HUES48 (cell line): ENCODE data around the gene CEBPZOS.
A peak's percentile ranks its signal among the peaks of the same experiment; 100 is the strongest.

Experiments
- H3K27ac ChIP-seq: one replicate; pipeline ENCODE4 v1.7.0; 2013; ENCODE audit warnings: low read depth, low read length, inconsistent platforms
- H3K27me3 ChIP-seq: 2 replicates; pipeline ENCODE4 v1.6.1; 2013; ENCODE audit warnings: mild to moderate bottlenecking, low read length; ENCODE audit not compliant: control insufficient read depth, insufficient read depth
- H3K36me3 ChIP-seq: 2 replicates; pipeline ENCODE4 v1.6.1; 2013; ENCODE audit warnings: low read length; ENCODE audit not compliant: control insufficient read depth, insufficient read depth
- H3K4me1 ChIP-seq: 2 replicates; pipeline ENCODE4 v1.6.1; 2013; ENCODE audit warnings: mild to moderate bottlenecking, low read length; ENCODE audit not compliant: control insufficient read depth, insufficient read depth
- H3K4me3 ChIP-seq: 2 replicates; pipeline ENCODE4 v1.5.1; 2013; ENCODE audit warnings: mild to moderate bottlenecking, low read depth, low read length
- H3K9ac ChIP-seq: 2 replicates; pipeline ENCODE4 v1.6.1; 2013; ENCODE audit warnings: mild to moderate bottlenecking, low read depth, low read length, moderate library complexity
- H3K9me3 ChIP-seq: 2 replicates; pipeline ENCODE4 v1.6.1; 2013; ENCODE audit warnings: low read length; ENCODE audit not compliant: control insufficient read depth, insufficient read depth

Gene CEBPZOS

GRCh38 chr2:37232131-37232933, 36.0 kb downstream of the CEBPZOS start:
- Histone ChIP-seq H3K9me3 (no peaks in the 10 kb centered on the region), H3K27me3 (no peaks in the 10 kb centered on the region), H3K36me3 (peaks cover 63% of the 10 kb centered on the region), H3K4me1 (peaks cover 36% of the 10 kb centered on the region), H3K4me3 (peak overlapping the region; percentile 94), H3K27ac (peak overlapping the region; percentile 84), H3K9ac (peak overlapping the region; percentile 87)

DNA sequence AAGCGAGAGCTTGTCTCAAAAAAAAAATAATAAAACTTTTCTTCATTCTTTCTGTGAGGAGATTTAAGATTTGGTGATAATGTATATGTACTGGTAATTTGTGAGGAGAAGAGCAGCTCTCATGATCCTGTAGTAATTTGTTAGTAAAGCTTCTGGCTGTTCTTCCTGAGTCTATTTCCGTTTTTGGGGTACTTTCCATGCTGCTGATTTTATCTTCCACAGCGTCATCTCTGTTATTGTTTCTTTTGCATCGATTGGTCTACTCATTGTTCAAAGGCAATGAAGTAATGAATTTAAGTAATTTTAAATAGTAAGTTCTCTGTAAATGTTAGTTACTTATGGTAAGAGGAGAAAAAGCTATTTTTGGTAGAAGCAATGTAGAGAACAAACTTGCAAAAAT, 47.1 kb downstream of the CEBPZOS start:
- H3K36me3 ChIP-seq = peaks cover 98% of the 10 kb centered on the region
- no peaks in the 10 kb centered on the region for H3K9me3 ChIP-seq
- no peak overlapping the region for H3K4me3 ChIP-seq
- no peak overlapping the region for H3K9ac ChIP-seq
- no peaks in the 10 kb centered on the region for H3K4me1 ChIP-seq
- H3K27me3 ChIP-seq = no peaks in the 10 kb centered on the region
- no peak overlapping the region for H3K27ac ChIP-seq

- peaks cover 98% of the 10 kb centered on the region for H3K36me3 ChIP-seq
- H3K4me3 ChIP-seq = no peak overlapping the region
- H3K27ac ChIP-seq = no peak overlapping the region
- H3K9ac ChIP-seq = no peak overlapping the region
- H3K27me3 ChIP-seq = no peaks in the 10 kb centered on the region
- H3K4me1 ChIP-seq = no peaks in the 10 kb centered on the region
- H3K9me3 ChIP-seq = no peaks in the 10 kb centered on the region
Measured at GRCh38 chr2:37244017-37244416, 47.7 kb downstream of the CEBPZOS start.

- Histone ChIP-seq H3K9me3 (no peaks in the 10 kb centered on the region), H3K36me3 (peaks cover 98% of the 10 kb centered on the region), H3K4me3 (no peak overlapping the region), H3K27ac (no peak overlapping the region), H3K4me1 (no peaks in the 10 kb centered on the region), H3K27me3 (no peaks in the 10 kb centered on the region), H3K9ac (no peak overlapping the region)
Measured at GRCh38 chr2:37244755-37245154, 48.5 kb downstream of the CEBPZOS start.

GRCh38 chr2:37246205-37246604, 49.9 kb downstream of the CEBPZOS start:
- no peak overlapping the region for H3K27ac ChIP-seq
- H3K4me1 ChIP-seq = no peaks in the 10 kb centered on the region
- H3K9me3 ChIP-seq = no peaks in the 10 kb centered on the region
- H3K36me3 ChIP-seq = peaks cover 98% of the 10 kb centered on the region
- H3K4me3 ChIP-seq = no peak overlapping the region
- H3K9ac ChIP-seq = no peak overlapping the region
- H3K27me3 ChIP-seq = no peaks in the 10 kb centered on the region

- Histone ChIP-seq H3K27me3 (no peaks in the 10 kb centered on the region), H3K9ac (no peak overlapping the region), H3K36me3 (peaks cover 100% of the 10 kb centered on the region), H3K9me3 (no peaks in the 10 kb centered on the region), H3K4me3 (no peak overlapping the region), H3K27ac (peak overlapping the region; percentile 1), H3K4me1 (no peaks in the 10 kb centered on the region)
Measured at GRCh38 chr2:37250869-37251740, 54.8 kb downstream of the CEBPZOS start.
